ENCODE results near the gene AFM. TPM values are rescaled to one million over a fixed set of nuclear protein-coding genes. Genes with fewer than 3 reads are reported as not detected.
A peak's percentile ranks its signal among the peaks of the same experiment; 100 is the strongest.

The AFM gene
- total and polyA plus RNA-seq, 10 of the 15 experiments (the other 5 are each of a cell fraction or from before 2014, with no cell fraction given), result not detected

- intact Hi-C loops (cut with micrococcal nuclease; ENCODE audit: unreplicated experiment), result no loop called here
- FAIRE-seq, result no peak
- no peaks in the 10 kb centered on the region; a peak in 1 of 4 replicates for H3K27me3 ChIP-seq (replicated peaks in 1 of 2; ENCODE audit: control insufficient read depth in 2 of 2, insufficient read depth in 2 of 2, low read length in 1 of 2)
- SMC1A ChIA-PET (ENCODE audit: uncharacterized antibody, unreplicated experiment), result no interaction called here
- no peaks in the 10 kb centered on the region for H3K9me3 ChIP-seq (replicated peaks; ENCODE audit: control insufficient read depth, insufficient read depth, low read length)
- no peak overlapping the region for H3K9ac ChIP-seq (ENCODE audit: control insufficient read depth, insufficient read depth, low read length)
- no peak for ATAC-seq
- TF ChIP-seq ESRRA (IDR thresholded peaks at IDR 0.05; ENCODE audit: low read length), result no peak
- no peak for TF ChIP-seq SMAD5 (IDR thresholded peaks at IDR 0.05; ENCODE audit: low read depth)
- no peak for TF ChIP-seq TCF3 (IDR thresholded peaks at IDR 0.05; ENCODE audit: borderline replicate concordance, insufficient read depth, low read depth, low read length)
- H3K79me2 ChIP-seq (ENCODE audit: control insufficient read depth, insufficient read depth, low read length), result no peaks in the 10 kb centered on the region
- no peaks in the 10 kb centered on the region for H3K4me1 ChIP-seq (ENCODE audit: control insufficient read depth, insufficient read depth, low read length)
- H2AFZ ChIP-seq (ENCODE audit: control insufficient read depth, low read depth, low read length), result no peak overlapping the region
- CTCF ChIA-PET, result no interaction called here
- DNase-seq (ENCODE audit: low read depth, low spot score), result no peak
- no peak overlapping the region for H3K4me3 ChIP-seq
- H3K4me2 ChIP-seq (ENCODE audit: control insufficient read depth, insufficient read depth), result no peak overlapping the region
- BruUV-seq (replicated peaks), result no TSS peak
- no peaks in the 10 kb centered on the region for H4K20me1 ChIP-seq (ENCODE audit: control insufficient read depth, insufficient read depth)
- RAD21 ChIA-PET (ENCODE audit: unreplicated experiment), result no interaction called here
- in situ Hi-C loops (cut with MboI), result no loop called here
- POLR2A ChIA-PET, result no interaction called here
- H3K27ac ChIP-seq (ENCODE audit: control insufficient read depth, insufficient read depth), result no peak overlapping the region
- no peaks in the 10 kb centered on the region for H3K36me3 ChIP-seq (ENCODE audit: control insufficient read depth in 2 of 2, insufficient read depth in 2 of 2, low read length in 1 of 2)
- WGBS (ENCODE audit: insufficient coverage, insufficient replicate concordance, low lambda C conversion rate, missing lambda C conversion rate), result 28% methylated on average over 1 of the region's 1 CpG
Measured at GRCh38 chr4:73487233-73487632, 5.7 kb downstream of the AFM start.

- intact Hi-C loops (cut with micrococcal nuclease; ENCODE audit: unreplicated experiment), result no loop called here
Measured at GRCh38 chr4:73499996-73500765, 18.6 kb downstream of the AFM start.

More at GRCh38 chr4:73499996-73500765, 18.6 kb downstream of the AFM start:
- no peaks in the 10 kb centered on the region for H3K4me1 ChIP-seq (ENCODE audit: control insufficient read depth, insufficient read depth, low read length)
- ChIA-PET POLR2A (no interaction called here), CTCF (interaction anchor here (0.7 to 2.0 kb wide), 3 partner anchors 70 to 1083 kb away, joined by 3 to 4 read pairs (median 3); no protein-coding TSS in a partner anchor), RAD21 (ENCODE audit: unreplicated experiment) (no interaction called here), SMC1A (ENCODE audit: uncharacterized antibody, unreplicated experiment) (no interaction called here)
- in situ Hi-C loops (cut with MboI), result no loop called here
- no peak overlapping the region for H3K9ac ChIP-seq (ENCODE audit: control insufficient read depth, insufficient read depth, low read length)
- H3K4me2 ChIP-seq (ENCODE audit: control insufficient read depth, insufficient read depth), result no peak overlapping the region
- no peaks in the 10 kb centered on the region for H3K27me3 ChIP-seq (replicated peaks in 1 of 2; ENCODE audit: control insufficient read depth in 2 of 2, insufficient read depth in 2 of 2, low read length in 1 of 2)
- no peaks in the 10 kb centered on the region for H3K79me2 ChIP-seq (ENCODE audit: control insufficient read depth, insufficient read depth, low read length)
- H4K20me1 ChIP-seq (ENCODE audit: control insufficient read depth, insufficient read depth), result no peaks in the 10 kb centered on the region
- H3K27ac ChIP-seq (ENCODE audit: control insufficient read depth, insufficient read depth), result no peak overlapping the region
- H3K36me3 ChIP-seq (ENCODE audit: control insufficient read depth in 2 of 2, insufficient read depth in 2 of 2, low read length in 1 of 2), result no peaks in the 10 kb centered on the region
- TF ChIP-seq NR2C1 (IDR thresholded peaks at IDR 0.05), result no peak
- TF ChIP-seq CHD2 (IDR thresholded peaks at IDR 0.05; ENCODE audit: borderline replicate concordance, low read depth, low read length), result no peak
- no peak for TF ChIP-seq KLF5 (IDR thresholded peaks at IDR 0.05; ENCODE audit: partially characterized antibody)
- no peak for TF ChIP-seq NFIC (IDR thresholded peaks at IDR 0.05; ENCODE audit: low read depth, low read length)
- no peak for TF ChIP-seq SREBF1 (IDR thresholded peaks at IDR 0.05; ENCODE audit: low read length)
- no peak for TF ChIP-seq USF1 (IDR thresholded peaks at IDR 0.05; ENCODE audit: borderline replicate concordance, extremely low read length, insufficient read depth, low read depth, low read length)
- TF ChIP-seq MTA3 (IDR thresholded peaks at IDR 0.05; ENCODE audit: borderline replicate concordance, low read length), result no peak
- no peak for TF ChIP-seq ELK1 (IDR thresholded peaks at IDR 0.05; ENCODE audit: low read depth, low read length)
- no peak for TF ChIP-seq TCF3 (IDR thresholded peaks at IDR 0.05; ENCODE audit: borderline replicate concordance, insufficient read depth, low read depth, low read length)
- no peak for TF ChIP-seq IRF4 (IDR thresholded peaks at IDR 0.05; ENCODE audit: low read depth, low read length)
- TF ChIP-seq BCL11A (IDR thresholded peaks at IDR 0.05; ENCODE audit: low read depth, low read length), result no peak
- no peak for TF ChIP-seq NFXL1 (IDR thresholded peaks at IDR 0.05; ENCODE audit: borderline replicate concordance)
- TF ChIP-seq RCOR1 (conservative IDR thresholded peaks at IDR 0.05; ENCODE audit: low read depth, low read length), result no peak
- TF ChIP-seq ZNF622 (IDR thresholded peaks at IDR 0.05), result no peak
- no peak for TF ChIP-seq STAT1 (conservative IDR thresholded peaks at IDR 0.05)
- no peaks in the 10 kb centered on the region for H3K9me3 ChIP-seq (replicated peaks; ENCODE audit: control insufficient read depth, insufficient read depth, low read length)
- H3K4me3 ChIP-seq, result no peak overlapping the region
- ATAC-seq, result no peak
- peak overlapping the region; percentile 34; the same call in 1 of the 2 replicates for H2AFZ ChIP-seq (ENCODE audit: control insufficient read depth, low read depth, low read length)
- WGBS (ENCODE audit: insufficient coverage, insufficient replicate concordance, low lambda C conversion rate, missing lambda C conversion rate), result 63% methylated on average over 4 of the region's 4 CpGs
- BruUV-seq (replicated peaks), result no TSS peak
- FAIRE-seq, result no peak
- no peak for DNase-seq (ENCODE audit: low read depth, low spot score)
